ENCODE measurements around the gene WDR45B. TPM values are rescaled to one million over a fixed set of nuclear protein-coding genes. Genes with fewer than 3 reads are reported as not detected.
A peak's percentile ranks its signal among the peaks of the same experiment; 100 is the strongest.
"Not testable (repeated sequence)": the region's sequence is repeated elsewhere in the genome, so short reads cannot be mapped to it uniquely, and the experiment has no call there.

Gene WDR45B
- total RNA-seq, 2 donors from 2014 or later, result 67.1 to 77.9 TPM

DNA sequence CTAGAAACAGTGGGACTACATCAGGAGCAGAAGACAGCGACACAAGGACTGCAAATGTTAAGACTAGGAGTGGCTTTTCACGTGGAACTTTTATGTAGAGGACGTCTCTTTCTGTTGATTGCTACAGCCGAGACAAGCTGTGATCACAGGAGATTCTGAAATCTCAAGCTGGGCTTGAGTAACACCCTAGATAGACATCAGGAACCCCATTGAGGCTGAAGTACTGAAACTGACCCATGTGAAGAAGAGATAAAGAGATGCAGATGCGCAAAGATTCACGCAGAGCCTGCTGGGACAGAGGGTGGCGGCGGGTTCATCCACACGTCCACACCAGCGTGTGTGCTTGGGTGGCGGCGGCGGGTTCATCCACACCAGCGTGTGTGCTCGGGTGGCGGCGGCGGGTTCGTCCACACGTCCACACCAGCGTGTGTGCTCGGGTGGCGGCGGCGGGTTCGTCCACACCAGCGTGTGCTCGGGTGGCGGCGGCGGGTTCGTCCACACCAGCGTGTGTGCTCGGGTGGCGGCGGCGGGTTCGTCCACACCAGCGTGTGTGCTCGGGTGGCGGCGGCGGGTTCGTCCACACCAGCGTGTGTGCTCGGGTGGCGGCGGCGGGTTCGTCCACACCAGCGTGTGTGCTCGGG, 72.5 kb downstream of the WDR45B start:
- DNase-seq; intact Hi-C loops (cut with DNase I, micrococcal nuclease); ATAC-seq: not testable (repeated sequence)

DNA sequence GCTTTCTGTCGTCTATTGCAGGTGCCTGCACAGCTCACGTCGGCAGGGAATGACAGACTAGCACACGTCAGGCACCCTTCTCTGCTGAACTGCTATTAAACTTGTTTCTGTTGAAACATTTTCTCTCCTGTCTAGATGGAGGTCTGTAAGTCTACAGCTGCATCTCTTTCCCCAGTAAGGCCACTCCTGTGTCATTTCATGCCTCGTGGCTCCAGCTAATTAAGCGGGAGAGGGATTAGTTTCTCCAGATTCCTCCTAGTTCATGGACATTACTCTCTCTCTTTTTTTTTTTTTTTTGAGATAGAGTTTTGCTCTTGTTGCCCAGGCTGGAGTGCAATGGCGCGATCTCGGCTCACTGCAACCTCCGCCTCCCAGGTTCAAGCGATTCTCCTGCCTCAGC, 74.2 kb downstream of the WDR45B start:
- intact Hi-C loops (cut with DNase I, micrococcal nuclease), result no loop called here
- ATAC-seq (no peak), DNase-seq (no peak)

DNA sequence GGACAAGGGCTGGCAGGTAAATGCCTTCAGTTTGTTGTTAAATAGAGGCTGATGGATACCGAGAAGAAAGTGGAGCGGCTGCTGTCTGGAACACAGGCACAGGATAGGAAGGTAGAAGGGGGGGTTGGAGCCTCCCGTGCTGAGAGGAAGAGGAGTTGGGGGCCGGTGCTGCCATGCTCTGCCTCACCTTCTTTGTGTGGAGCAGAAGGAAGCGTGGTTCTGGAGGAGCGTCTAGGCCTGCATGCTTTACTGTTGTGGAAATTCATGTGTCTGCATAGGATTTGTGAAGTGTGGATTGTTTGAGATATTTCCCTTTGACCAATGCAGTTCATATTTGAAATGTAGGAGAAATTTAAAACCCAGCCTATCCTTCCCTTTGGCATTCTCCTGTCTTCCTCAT, 76.4 kb downstream of the WDR45B start:
- intact Hi-C loops (cut with DNase I, micrococcal nuclease), result no loop called here
- DNase-seq (no peak), ATAC-seq (no peak)

DNA sequence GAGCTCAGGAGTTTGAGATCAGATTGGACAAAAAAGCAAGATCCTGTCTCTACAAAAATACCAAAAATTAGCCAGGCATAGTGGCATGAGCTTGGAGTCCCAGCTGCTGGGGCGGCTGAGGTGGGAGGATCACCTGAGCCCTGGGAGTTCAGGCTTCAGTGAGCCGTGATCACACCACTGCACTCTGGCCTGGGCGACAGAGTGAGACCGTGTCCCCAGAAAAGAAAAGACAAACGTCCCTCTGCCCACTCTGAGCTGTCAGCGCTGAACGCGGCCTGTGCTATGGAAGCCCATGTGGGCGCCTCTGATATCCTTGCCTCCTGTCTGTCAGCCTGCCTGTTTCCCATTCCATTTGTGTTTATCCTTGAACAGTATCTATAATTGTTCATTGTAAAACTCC, 78.0 kb downstream of the WDR45B start:
- DNase-seq (no peak), ATAC-seq (no peak)
- intact Hi-C loops (cut with DNase I, micrococcal nuclease), result no loop called here

DNA sequence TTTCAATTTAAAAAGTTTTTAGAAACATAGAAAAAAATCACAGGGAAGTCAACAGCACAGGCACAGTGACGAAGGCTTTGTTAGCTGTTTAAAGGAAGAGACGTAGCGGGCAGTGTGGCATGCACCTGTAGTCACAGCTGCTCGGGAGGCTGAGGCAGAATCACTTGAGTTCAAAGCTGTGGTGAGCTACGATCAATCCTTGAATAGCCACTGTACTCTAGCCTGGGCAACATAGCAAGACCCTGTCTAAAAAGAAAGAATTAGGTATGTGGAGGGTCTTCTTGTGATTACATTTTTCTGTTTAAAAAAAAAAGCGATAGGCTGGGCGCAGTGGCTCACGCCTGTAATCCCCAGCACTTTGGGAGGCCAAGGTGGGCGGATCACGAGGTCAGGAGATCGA, 78.6 kb downstream of the WDR45B start:
- DNase-seq (no peak), ATAC-seq (no peak)
- intact Hi-C loops (cut with DNase I, micrococcal nuclease), result no loop called here

DNA sequence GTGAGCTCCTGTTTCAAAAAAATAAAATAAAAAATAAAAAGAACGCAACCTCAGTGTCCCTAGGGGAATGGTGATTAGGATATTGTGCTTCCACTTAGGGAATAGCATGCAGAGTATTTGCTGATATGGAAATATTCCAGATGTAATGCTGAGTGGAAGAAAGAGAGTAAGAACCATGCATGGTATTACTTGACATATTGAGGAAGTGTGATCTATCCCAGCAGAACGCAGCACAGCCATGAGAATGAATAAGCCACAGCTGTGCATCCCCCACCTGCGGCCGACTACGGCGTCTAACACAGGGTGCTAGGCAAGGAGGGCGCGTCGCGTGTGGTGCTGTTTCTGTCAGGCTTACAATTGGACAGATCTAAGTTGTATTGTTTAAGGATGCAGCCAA, 79.2 kb downstream of the WDR45B start:
- intact Hi-C loops (cut with DNase I, micrococcal nuclease), result no loop called here
- DNase-seq (no peak), ATAC-seq (peak; percentile 15)

DNA sequence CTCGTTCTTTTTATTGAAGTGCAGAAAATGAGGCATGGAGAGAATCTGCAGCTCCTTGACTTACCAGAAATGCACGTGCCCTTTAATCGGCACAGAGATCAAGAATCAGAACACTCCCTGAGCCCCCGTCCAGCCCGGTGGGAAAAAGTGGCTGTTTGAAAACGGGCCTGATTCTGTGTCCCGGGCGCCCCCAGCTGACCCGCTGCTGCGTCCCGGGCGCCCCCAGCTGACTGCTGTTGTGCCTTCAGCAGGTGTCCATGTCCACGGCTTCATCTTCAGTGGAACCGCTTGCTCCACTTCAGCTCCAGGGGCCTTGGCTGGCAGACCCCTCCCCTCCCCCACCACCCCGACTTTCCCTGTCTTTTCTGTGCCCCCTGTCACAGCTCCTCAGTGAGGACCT, 81.0 kb downstream of the WDR45B start:
- intact Hi-C loops (cut with DNase I, micrococcal nuclease), result no loop called here
- DNase-seq (no peak), ATAC-seq (no peak)

DNA sequence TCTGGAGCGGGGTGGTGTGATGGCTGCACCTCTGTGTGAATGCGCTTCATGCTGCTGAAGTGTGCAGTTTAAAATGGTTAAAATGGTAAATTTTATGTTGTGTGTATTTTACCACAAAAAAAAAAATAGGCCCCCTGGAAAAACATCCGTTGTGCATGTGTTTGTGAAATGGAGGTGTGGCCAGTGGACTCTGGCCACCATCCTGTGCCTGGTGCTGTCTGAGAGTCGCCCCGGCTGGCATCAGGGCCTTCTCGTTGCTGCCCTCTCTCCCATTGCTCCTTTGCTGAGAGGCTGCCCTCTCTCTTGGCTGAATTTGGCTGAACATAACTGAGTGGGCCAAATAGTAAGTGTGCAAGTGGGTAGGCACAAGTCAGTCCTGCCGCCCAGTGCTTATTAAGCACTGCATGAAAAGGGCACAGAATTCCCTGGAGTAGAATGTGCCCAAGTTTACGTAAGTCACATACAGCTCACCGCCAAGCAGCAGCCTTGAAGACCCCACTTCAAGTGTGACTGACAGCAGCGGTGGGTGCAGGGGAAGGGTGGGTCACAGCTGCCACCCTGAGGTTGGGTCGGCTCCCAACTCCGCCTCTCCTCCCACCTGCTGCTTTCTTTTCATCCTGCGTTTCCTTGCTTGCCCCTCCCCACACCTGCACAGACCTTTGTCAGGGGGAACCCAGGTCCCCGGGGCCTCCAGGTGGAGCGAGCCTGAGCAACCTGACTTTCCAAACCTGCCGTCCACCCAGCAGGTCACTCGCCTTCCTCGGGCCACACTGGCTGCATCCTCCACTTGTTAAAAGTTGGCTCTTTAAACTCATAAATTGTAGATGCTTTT, 81.9 kb downstream of the WDR45B start:
- ATAC-seq, result peak; percentile 54
- DNase-seq, result peak in 1 of 2 donors; percentile 51
- intact Hi-C loops (cut with DNase I, micrococcal nuclease), result no loop called here

DNA sequence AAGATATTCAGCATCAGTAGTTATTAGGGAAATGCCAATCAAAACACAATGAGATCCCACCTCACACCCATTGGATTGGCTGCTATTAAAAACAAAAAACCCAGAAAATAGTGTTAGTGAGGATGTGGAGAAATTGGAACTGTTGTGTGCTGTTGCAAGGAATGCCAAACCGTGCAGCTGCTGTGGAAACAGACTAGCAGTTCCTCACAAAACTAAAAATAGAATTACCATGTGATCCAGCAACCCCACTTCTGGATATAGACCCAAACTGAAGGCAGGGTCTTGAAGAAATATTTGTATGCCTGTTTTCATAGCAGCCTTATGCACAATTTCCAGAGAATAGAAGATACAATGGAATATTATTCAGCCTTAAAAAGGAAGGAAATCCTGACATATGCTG, 82.7 kb downstream of the WDR45B start:
- ATAC-seq, result no peak
- intact Hi-C loops (cut with DNase I, micrococcal nuclease), result no loop called here
- no peak for DNase-seq

Small RNA genes within 50 kb of the gene (microRNA-seq; reads per million reads assigned to microRNA genes)
- 0.53 to 2.7 reads per million in 2 donors for gene MIR4525

Other genes with a start within 250 kb of the WDR45B start
- gene HEXD, start 230.1 kb downstream of the WDR45B start, total RNA-seq, result 10 to 100 TPM; 27.7 to 32.0 TPM
- gene OGFOD3, start 229.9 kb downstream of the WDR45B start, total RNA-seq, result 10 to 100 TPM; 28.8 to 31.1 TPM
- gene CYBC1, start 197.7 kb downstream of the WDR45B start, total RNA-seq, result 10 to 100 TPM; 60.8 to 77.8 TPM
- 10 to 100 TPM; 47.6 to 50.9 TPM for gene NARF, start 189.7 kb downstream of the WDR45B start, total RNA-seq
- gene FOXK2, start 128.7 kb downstream of the WDR45B start, total RNA-seq, result 10 to 100 TPM; 40.4 to 48.7 TPM
- gene RAB40B, start 50.3 kb upstream of the WDR45B start, total RNA-seq, result 10 to 100 TPM; 29.4 to 29.5 TPM
- gene FN3KRP, start 68.3 kb upstream of the WDR45B start, total RNA-seq, result 10 to 100 TPM; 32.0 to 32.4 TPM
- gene FN3K, start 87.2 kb upstream of the WDR45B start, total RNA-seq, result 10 to 100 TPM; 48.3 to 63.1 TPM
- 10 to 100 TPM; 44.4 to 54.1 TPM for gene TBCD, start 103.6 kb upstream of the WDR45B start, total RNA-seq
- not detected for gene ZNF750, start 191.6 kb upstream of the WDR45B start, total RNA-seq

Data from left colon (tissue), 2 donors.